SK-N-SH treated with all-trans-retinoic acid at 6 μM for 48 hours (cell line): ENCODE measurements around the gene FANCC.

Experiments
- ATAC-seq: fragments of 200-7000 bp; cut with Tn5 transposase; 3 replicates; pipeline ENCODE4 v1.9.1; 2020; ENCODE audit warnings: mild to moderate bottlenecking, moderate library complexity
- ARNTL ChIP-seq: fragments of 450-650 bp; formaldehyde crosslinking; IDR thresholded peaks from 2 replicates; pipeline ENCODE4 v1.5.0; 2020; ENCODE audit warnings: low read depth, mild to moderate bottlenecking, moderate library complexity, borderline replicate concordance
- BACH2 ChIP-seq: fragments of 250-450 bp; sonication (Bioruptor Pico); IDR thresholded peaks from 2 replicates; pipeline ENCODE4 v1.9.0; 2021; ENCODE audit warnings: mild to moderate bottlenecking, borderline replicate concordance
- CREB5 ChIP-seq: fragments of 250-450 bp; sonication (Bioruptor Pico); IDR thresholded peaks from 2 replicates; pipeline ENCODE4 v1.5.1; 2020; ENCODE audit warnings: low read depth, mild to moderate bottlenecking, moderate library complexity
- CSDC2 ChIP-seq: fragments of 250-450 bp; sonication (Bioruptor Pico); IDR thresholded peaks from 2 replicates; pipeline ENCODE4 v1.5.0; 2020; ENCODE audit warnings: mild to moderate bottlenecking, moderate library complexity
- CSRNP3 ChIP-seq: fragments of 250-450 bp; sonication (Bioruptor Pico); IDR thresholded peaks from 2 replicates; pipeline ENCODE4 v1.5.1; 2021; ENCODE audit warnings: mild to moderate bottlenecking, moderate library complexity
- ESRRG ChIP-seq: fragments of 250-450 bp; sonication (Bioruptor Pico); IDR thresholded peaks from 2 replicates; pipeline ENCODE4 v1.6.1; 2021; ENCODE audit warnings: mild to moderate bottlenecking
- GLIS3 ChIP-seq: fragments of 250-450 bp; sonication (Bioruptor Pico); IDR thresholded peaks from 2 replicates; pipeline ENCODE4 v1.5.0; 2020; ENCODE audit warnings: mild to moderate bottlenecking, moderate library complexity
- ISL1 ChIP-seq: fragments of 250-450 bp; sonication (Bioruptor Pico); IDR thresholded peaks from 2 replicates; pipeline ENCODE4 v2.1.2; 2022; ENCODE audit warnings: mild to moderate bottlenecking, moderate library complexity
- OSR1 ChIP-seq: fragments of 250-450 bp; sonication (Bioruptor Pico); IDR thresholded peaks from 2 replicates; pipeline ENCODE4 v1.8.0; 2022; ENCODE audit warnings: moderate library complexity, mild to moderate bottlenecking, inconsistent platforms
- PATZ1 ChIP-seq: fragments of 250-450 bp; sonication (Bioruptor Pico); IDR thresholded peaks from 2 replicates; pipeline ENCODE4 v1.8.0; 2020; ENCODE audit warnings: mild to moderate bottlenecking, moderate library complexity, borderline replicate concordance
- POU6F1 ChIP-seq: fragments of 250-450 bp; sonication (Bioruptor Pico); IDR thresholded peaks from 2 replicates; pipeline ENCODE4 v1.8.0; 2021; ENCODE audit warnings: low read depth, mild to moderate bottlenecking, moderate library complexity, borderline replicate concordance
- PPARA ChIP-seq: fragments of 250-450 bp; sonication (Bioruptor Pico); IDR thresholded peaks from 2 replicates; pipeline ENCODE4 v1.5.0; 2020; ENCODE audit warnings: mild to moderate bottlenecking, borderline replicate concordance
- RARB ChIP-seq: fragments of 250-450 bp; sonication (Bioruptor Pico); IDR thresholded peaks from 2 replicates; pipeline ENCODE4 v1.8.0; 2021; ENCODE audit warnings: mild to moderate bottlenecking, moderate library complexity
- SNAI2 ChIP-seq: fragments of 250-450 bp; sonication (Bioruptor Pico); IDR thresholded peaks from 2 replicates; pipeline ENCODE4 v1.5.0; 2020; ENCODE audit warnings: mild to moderate bottlenecking, moderate library complexity
- TCF4 ChIP-seq: fragments of 250-450 bp; sonication (Bioruptor Pico); IDR thresholded peaks from 2 replicates; pipeline ENCODE4 v1.8.0; 2021; ENCODE audit warnings: mild to moderate bottlenecking, moderate library complexity, borderline replicate concordance
- TOX ChIP-seq: fragments of 250-450 bp; sonication (Bioruptor Pico); IDR thresholded peaks from 2 replicates; pipeline ENCODE4 v1.8.0; 2021; ENCODE audit warnings: mild to moderate bottlenecking, moderate library complexity, borderline replicate concordance
- TSHZ2 ChIP-seq: fragments of 250-450 bp; sonication (Bioruptor Pico); IDR thresholded peaks from 2 replicates; pipeline ENCODE4 v1.5.0; 2020; ENCODE audit warnings: mild to moderate bottlenecking, moderate library complexity
- ZC3H10 ChIP-seq: fragments of 250-450 bp; sonication (Bioruptor Pico); IDR thresholded peaks from 2 replicates; pipeline ENCODE4 v1.5.1; 2021; ENCODE audit warnings: mild to moderate bottlenecking, moderate library complexity
- ZFP30 ChIP-seq: fragments of 450-650 bp; formaldehyde crosslinking; IDR thresholded peaks from 2 replicates; pipeline ENCODE4 v1.5.0; 2022; ENCODE audit warnings: mild to moderate bottlenecking, moderate library complexity
- ZNF565 ChIP-seq: fragments of 450-650 bp; formaldehyde crosslinking; conservative IDR thresholded peaks from 2 replicates; pipeline ENCODE4 v1.5.0; 2020; ENCODE audit warnings: low read depth, mild to moderate bottlenecking, moderate library complexity
- ZNF70 ChIP-seq: fragments of 450-650 bp; formaldehyde crosslinking; IDR thresholded peaks from 2 replicates; pipeline ENCODE4 v1.5.0; 2020; ENCODE audit warnings: mild to moderate bottlenecking, moderate library complexity
- ZNF8 ChIP-seq: fragments of 450-650 bp; formaldehyde crosslinking; IDR thresholded peaks from 2 replicates; pipeline ENCODE4 v1.5.0; 2020; ENCODE audit warnings: mild to moderate bottlenecking, moderate library complexity

Gene FANCC

GRCh38 chr9:95096807-95097206 is 220.7 kb downstream of the FANCC start:
- no peak for ATAC-seq
- TF ChIP-seq CREB5, result no peak
- no peak for TF ChIP-seq ZC3H10 (CRISPR knock-in tag)
- no peak for TF ChIP-seq PATZ1 (CRISPR knock-in tag)

- no peak for TF ChIP-seq TOX (CRISPR knock-in tag)
- no peak for TF ChIP-seq ZFP30
- TF ChIP-seq ARNTL (CRISPR knock-in tag), result no peak
- no peak for TF ChIP-seq CREB5
- TF ChIP-seq OSR1, result no peak
- no peak for TF ChIP-seq ZNF8 (CRISPR knock-in tag)
- no peak for TF ChIP-seq PPARA (CRISPR knock-in tag)
- no peak for TF ChIP-seq ZC3H10 (CRISPR knock-in tag)
- TF ChIP-seq TSHZ2 (CRISPR knock-in tag), result no peak
- TF ChIP-seq BACH2 (CRISPR knock-in tag), result no peak
- no peak for TF ChIP-seq POU6F1 (CRISPR knock-in tag)
- TF ChIP-seq GLIS3 (CRISPR knock-in tag), result no peak
- no peak for TF ChIP-seq SNAI2 (CRISPR knock-in tag)
- no peak for TF ChIP-seq ZNF70 (CRISPR knock-in tag)
- no peak for TF ChIP-seq ISL1 (CRISPR knock-in tag)
- no peak for TF ChIP-seq TCF4 (CRISPR knock-in tag)
- peak; percentile 2; the same call in 1 of the 3 replicates for ATAC-seq
Measured at GRCh38 chr9:95096381-95096780, 221.1 kb downstream of the FANCC start.

- no peak for TF ChIP-seq ZNF565 (CRISPR knock-in tag)
- no peak for TF ChIP-seq TCF4 (CRISPR knock-in tag)
- ATAC-seq, result no peak
Measured at GRCh38 chr9:95095641-95096355, 221.7 kb downstream of the FANCC start.

GRCh38 chr9:95094002-95094401 is 223.5 kb downstream of the FANCC start:
- no peak for TF ChIP-seq CSRNP3
- no peak for TF ChIP-seq TCF4 (CRISPR knock-in tag)
- TF ChIP-seq ISL1 (CRISPR knock-in tag), result no peak
- no peak for TF ChIP-seq PATZ1 (CRISPR knock-in tag)
- no peak for TF ChIP-seq GLIS3 (CRISPR knock-in tag)
- no peak for TF ChIP-seq ZNF70 (CRISPR knock-in tag)
- no peak for TF ChIP-seq SNAI2 (CRISPR knock-in tag)
- TF ChIP-seq RARB (CRISPR knock-in tag), result no peak
- no peak for TF ChIP-seq CSDC2 (CRISPR knock-in tag)
- TF ChIP-seq ESRRG (CRISPR knock-in tag), result no peak
- TF ChIP-seq ZNF8 (CRISPR knock-in tag), result no peak
- TF ChIP-seq ZNF565 (CRISPR knock-in tag), result no peak
- TF ChIP-seq ZFP30, result no peak
- TF ChIP-seq ZC3H10 (CRISPR knock-in tag), result no peak
- no peak for TF ChIP-seq TOX (CRISPR knock-in tag)
- TF ChIP-seq BACH2 (CRISPR knock-in tag), result no peak
- no peak for TF ChIP-seq ARNTL (CRISPR knock-in tag)
- TF ChIP-seq OSR1, result no peak
- ATAC-seq, result no peak
